GM21360 (cell line): ENCODE measurements around the gene GET3.

Experiments used
- ATAC-seq: cut with Tn5 transposase; IDR thresholded peaks from one replicate; pipeline ENCODE4 v1.9.1; 2021; ENCODE audit warnings: mild to moderate bottlenecking, moderate library complexity; ENCODE audit not compliant: unreplicated experiment

GET3 gene

GRCh38 chr19:12778017-12778904 lies 41.0 kb downstream of the GET3 start:
- no peak for ATAC-seq

DNA sequence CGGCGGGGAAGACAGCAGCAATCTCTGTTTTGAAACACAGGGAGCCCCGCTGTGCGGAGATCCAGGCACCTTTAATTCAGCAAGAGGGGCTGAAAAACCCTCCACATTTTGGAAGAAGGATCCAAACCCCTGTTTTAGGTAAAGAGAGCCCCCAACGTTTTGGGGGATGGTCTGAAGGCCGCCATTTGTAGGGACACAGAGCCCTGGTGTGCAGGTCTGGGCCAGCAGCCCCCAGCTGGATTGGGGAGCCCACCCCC lies 41.5 kb downstream of the GET3 start:
- no peak for ATAC-seq

GRCh38 chr19:12779162-12779993 lies 42.1 kb downstream of the GET3 start:
- no peak for ATAC-seq

DNA sequence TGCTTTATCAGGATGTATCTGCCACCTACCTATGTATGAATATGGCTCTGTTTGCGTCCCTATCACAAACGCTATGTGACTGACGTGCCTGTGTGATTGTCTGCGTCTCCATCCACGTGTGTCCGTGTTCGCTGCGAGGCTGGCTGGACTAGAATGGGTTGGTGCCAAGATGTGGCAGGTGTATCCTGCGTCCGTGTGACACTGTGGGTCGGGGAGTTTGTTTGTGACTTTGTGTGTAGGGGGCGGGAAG lies 44.8 kb downstream of the GET3 start:
- no peak for ATAC-seq

DNA sequence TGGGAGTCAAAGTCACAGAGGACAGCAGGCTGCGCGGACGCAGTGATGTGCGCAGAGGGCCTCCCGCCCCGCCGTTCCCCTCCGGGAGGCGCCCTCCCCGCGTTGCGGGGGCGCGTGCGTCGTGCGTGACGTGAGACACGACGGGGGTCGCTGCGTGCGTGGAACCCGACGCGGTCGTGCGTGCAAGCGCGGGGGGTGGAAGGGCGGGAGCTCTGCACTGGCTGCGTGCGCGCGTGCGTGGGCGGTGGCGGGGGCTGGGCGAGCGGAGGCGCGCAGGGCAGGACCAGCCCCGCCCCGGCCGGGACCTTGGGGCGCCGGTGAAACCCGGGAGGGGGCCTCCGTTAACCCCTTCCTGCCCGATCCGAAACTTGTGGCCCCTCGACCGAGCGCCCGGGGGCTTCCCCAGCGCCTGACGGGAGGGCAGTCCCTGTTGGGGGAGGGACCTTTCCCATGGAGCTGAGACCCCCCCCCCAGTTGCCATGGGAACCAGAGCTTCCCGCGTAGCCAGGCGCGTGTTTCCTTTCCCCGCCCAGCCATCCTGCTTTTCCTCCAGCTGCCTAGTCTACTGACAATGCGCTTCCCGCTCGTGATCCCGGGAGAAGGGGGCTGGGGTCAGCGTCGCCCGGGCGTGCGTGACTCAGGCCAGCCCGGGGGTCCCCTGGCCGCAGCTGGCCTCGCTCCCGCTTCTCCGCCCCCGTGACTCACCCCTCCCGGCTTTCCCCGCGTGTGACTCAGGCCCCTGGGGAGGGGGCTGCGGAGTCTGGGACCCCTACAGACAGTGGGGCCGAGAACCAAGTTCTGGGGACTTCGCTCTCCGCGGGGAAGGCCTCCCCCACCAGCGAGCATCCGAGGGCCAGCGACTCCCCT lies 45.4 kb downstream of the GET3 start:
- no peak for ATAC-seq

DNA sequence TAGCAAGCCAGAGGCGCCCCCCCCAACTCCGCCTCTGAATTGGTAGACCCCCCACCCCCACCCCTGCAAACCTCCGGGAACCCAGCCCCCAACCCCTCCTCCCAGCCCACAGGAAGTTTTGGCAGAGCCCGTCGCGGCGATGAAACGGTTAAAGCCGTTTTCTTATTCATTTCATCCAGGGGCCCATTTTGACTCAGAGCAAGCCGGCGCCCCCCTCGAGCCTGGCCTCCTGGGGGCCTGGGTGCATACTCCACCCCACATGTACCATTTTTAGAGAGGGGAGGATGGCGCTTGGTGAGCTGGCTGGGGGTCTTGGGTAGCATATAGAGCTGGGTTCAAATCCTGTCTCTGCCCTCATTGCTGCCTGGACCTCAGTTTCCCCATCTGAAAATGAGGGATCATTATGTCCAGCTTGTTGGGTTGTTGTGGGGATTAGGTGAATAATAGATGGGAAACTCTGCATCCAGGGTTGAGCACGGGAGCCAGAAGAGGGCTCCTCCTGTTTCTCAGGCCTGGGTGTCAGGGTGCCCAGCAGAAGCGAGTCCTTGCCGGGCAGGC lies 46.1 kb downstream of the GET3 start:
- no peak for ATAC-seq

DNA sequence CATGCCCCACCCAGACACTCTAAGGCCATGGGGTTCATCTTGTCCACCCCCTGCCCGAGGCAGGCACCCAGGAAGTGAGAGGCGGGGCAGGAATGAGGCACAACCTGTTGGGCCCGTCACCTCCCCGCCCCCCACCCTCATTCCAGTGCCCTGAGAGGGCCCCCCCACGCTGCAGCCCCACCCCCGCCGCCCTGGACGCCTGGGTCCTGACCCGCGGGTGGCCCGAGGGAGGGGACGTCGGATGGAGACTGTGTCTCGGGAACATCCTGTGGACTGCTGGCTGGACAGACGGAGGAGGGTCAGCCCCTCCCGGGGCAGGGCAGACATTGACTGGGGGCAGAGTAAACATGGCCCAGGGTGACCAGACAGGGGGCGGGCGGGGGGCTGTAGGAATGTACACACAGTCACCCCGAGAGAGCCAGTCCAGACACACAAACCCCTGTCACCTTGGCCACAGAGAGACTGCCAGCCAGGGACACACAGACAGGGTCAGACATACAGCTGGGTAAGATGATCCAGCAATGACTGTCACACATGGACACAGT lies 46.6 kb downstream of the GET3 start:
- ATAC-seq = no peak

DNA sequence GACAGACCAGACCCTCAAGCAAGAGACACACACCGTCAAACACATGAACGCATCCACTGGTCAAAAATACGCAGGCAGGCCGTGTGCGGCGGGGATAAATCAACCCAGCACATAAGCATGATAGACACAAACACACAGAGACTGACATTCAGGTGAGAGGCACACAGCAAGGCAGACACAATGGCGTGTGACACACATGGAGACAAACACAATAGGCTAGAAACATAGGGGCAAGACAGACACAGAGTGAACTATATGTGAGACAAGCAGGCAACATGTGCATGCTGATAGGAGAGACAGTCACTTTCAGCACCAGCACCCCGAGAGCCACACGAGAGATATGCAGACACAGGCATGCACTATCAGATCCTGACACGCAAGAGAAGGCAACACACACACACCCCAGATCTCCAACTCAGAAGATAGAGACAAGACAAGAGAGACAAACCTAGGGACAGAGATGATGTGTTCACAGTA lies 47.1 kb downstream of the GET3 start:
- ATAC-seq = no peak

DNA sequence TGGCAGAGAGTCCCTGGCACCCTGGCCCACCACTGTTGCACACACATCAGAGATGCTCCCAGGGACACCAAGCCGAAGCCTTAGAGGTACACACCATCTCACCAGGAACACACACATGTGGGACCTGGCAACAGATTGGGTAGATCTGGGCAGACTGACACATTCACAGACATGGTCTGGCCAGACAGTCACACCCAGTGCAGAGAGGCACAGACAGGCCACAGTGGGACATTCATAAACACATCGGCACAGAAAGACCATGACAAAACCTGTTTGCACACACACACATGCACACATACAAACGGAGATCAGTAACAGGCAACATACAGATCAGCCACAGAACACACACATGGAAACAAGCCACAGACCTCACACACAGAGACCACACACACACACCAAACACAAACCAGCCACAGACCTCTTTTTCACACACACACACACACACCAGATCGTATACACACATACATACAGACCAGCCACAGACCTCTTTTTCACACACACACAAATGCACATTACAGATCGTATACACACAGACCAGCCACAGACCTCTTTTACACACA lies 47.7 kb downstream of the GET3 start:
- ATAC-seq = no peak

DNA sequence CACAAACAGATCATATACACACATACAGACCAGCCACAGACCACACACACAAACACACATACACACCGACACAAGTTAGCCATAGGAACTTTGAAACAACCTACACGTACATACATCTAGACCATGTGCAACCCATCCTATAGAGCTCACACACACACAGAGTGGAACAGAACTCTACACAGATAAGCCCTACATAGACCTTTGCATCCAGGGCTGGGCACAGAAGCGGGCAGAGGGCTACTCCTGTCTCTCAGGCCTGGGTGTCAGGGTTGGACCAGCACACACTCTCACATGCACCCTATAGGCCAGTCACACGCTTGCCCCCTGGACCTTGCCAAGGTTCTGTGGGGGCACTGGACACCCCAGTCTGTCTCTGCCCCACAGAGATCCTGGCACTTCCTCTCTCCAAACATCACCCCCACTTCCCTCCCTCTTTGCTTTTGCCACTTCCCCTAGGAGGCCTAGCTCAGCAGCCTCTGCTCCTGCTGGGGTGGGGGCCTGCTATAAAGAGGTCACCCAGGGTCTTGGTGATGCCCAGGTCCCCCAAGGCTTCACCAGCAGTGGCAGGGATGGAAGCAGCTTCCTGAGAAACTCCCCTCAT lies 48.2 kb downstream of the GET3 start:
- no peak for ATAC-seq

GRCh38 chr19:12786141-12786870 lies 49.0 kb downstream of the GET3 start:
- no peak for ATAC-seq

GRCh38 chr19:12786952-12787351 lies 49.7 kb downstream of the GET3 start:
- ATAC-seq = no peak

GRCh38 chr19:12787458-12787857 lies 50.2 kb downstream of the GET3 start:
- ATAC-seq = no peak

DNA sequence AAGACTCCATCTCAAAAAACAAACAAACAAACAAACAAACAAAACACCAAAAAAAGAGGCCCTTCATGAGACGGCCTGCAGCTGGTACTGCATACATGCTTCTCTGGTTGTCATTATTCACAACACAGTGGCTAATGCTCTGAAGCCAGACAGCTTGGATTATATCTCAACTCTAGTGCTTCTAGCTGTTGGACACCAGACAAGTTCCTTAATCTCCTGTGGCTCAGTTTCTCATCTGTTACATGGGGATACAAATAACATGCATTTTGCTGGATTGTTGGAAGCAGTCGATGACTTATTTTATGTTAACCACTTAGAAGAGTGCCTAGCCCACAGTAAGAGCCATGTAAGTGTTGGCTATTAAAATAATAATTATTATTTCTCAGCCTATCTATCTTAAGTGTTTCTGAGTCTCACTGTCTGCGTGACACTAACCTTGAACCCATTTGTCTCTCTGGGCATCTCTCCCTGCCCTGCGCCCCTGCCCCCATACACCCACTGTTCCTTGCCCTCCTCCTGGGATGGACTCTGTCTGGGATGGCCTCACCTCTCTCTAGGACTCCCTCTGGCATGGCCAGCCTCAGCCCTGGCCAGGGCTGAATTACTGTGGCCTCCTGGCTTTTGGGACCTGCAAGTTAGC lies 50.9 kb downstream of the GET3 start:
- no peak for ATAC-seq

GRCh38 chr19:12788682-12789097 lies 51.4 kb downstream of the GET3 start:
- ATAC-seq = no peak

DNA sequence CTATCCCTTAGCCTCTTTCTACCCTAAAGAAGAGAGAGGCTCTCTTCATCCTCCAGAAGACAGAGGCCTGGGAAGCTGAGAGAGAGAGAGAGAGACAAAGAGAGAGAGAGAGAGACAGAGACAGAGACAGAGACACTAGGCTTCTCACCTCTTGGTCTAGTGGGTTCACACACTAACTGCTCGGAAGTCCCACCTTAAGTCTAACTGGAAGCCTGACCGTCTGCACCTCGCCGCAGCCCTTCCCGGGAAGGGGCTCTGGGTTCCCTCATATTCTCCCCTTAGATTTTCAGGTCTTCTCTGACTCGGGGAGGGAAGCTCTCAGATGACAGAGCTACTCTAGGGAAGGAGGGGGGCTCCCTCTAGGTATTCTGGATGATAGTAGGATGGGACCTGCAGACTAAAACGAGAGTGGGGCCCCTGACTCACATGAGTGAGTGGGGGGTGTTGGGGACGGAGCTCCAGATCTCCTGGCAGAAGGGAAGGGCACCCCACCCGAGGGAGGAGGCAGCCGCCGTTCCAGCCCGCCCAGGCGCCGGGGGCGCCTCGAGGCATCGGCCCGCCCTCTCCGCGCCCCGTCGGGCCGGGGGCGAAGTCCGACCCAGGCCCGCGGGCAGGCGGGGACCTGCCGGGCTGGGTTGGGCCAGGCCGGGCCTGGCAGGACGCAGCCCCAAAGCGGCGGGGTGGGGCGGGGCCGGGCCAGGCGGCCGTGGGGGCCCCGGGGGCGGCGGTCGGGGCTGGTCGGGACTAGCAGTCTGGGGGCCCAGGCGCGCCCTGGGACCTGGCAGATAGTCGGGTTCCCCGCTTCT lies 52.0 kb downstream of the GET3 start:
- no peak for ATAC-seq

- ATAC-seq = peak; percentile 31
Observed at GRCh38 chr19:12789904-12790619, 52.8 kb downstream of the GET3 start.
